Mucosa of stomach (tissue), 1 donor: ENCODE measurements around the gene GRB14.
"Not testable (repeated sequence)": the region's sequence is repeated elsewhere in the genome, so short reads cannot be mapped to it uniquely, and the experiment has no call there.

Experiments used
- H3K27me3 ChIP-seq: one replicate; pipeline ENCODE4 v1.7.0; 2013; ENCODE audit warnings: mild to moderate bottlenecking, low read length; ENCODE audit not compliant: control insufficient read depth, insufficient read depth
- H3K36me3 ChIP-seq: one replicate; pipeline ENCODE4 v1.7.0; 2013; ENCODE audit warnings: low read length; ENCODE audit not compliant: control insufficient read depth, insufficient read depth
- H3K4me1 ChIP-seq: one replicate; pipeline ENCODE4 v1.7.0; 2013; ENCODE audit warnings: mild to moderate bottlenecking, low read length; ENCODE audit not compliant: control insufficient read depth, insufficient read depth
- H3K4me3 ChIP-seq: one replicate; pipeline ENCODE4 v1.7.0; 2013; ENCODE audit warnings: low read length
- H3K9ac ChIP-seq: one replicate; pipeline ENCODE4 v1.7.0; 2013; ENCODE audit warnings: mild to moderate bottlenecking, low read length, moderate library complexity
- H3K9me3 ChIP-seq: one replicate; pipeline ENCODE4 v1.7.0; 2013; ENCODE audit warnings: mild to moderate bottlenecking, low read length, moderate library complexity; ENCODE audit not compliant: control insufficient read depth
- donor health status: Pancreatic carcinoma.

Gene GRB14

GRCh38 chr2:164509137-164509877, 112.0 kb downstream of the GRB14 start:
- Histone ChIP-seq H3K4me1 (no peaks in the 10 kb centered on the region), H3K9me3 (no peaks in the 10 kb centered on the region), H3K27me3 (no peaks in the 10 kb centered on the region), H3K9ac (no peak overlapping the region), H3K4me3 (no peak overlapping the region), H3K36me3 (no peaks in the 10 kb centered on the region)

GRCh38 chr2:164504253-164504652, 117.0 kb downstream of the GRB14 start:
- H3K9me3 ChIP-seq = no peaks in the 10 kb centered on the region
- H3K4me3 ChIP-seq = no peak overlapping the region
- H3K9ac ChIP-seq = no peak overlapping the region
- H3K36me3 ChIP-seq = no peaks in the 10 kb centered on the region
- H3K27me3 ChIP-seq = no peaks in the 10 kb centered on the region
- H3K4me1 ChIP-seq = no peaks in the 10 kb centered on the region

GRCh38 chr2:164498836-164499235, 122.4 kb downstream of the GRB14 start:
- no peak overlapping the region for H3K9ac ChIP-seq
- H3K27me3 ChIP-seq = no peaks in the 10 kb centered on the region
- H3K4me3 ChIP-seq = no peak overlapping the region
- no peaks in the 10 kb centered on the region for H3K36me3 ChIP-seq
- H3K4me1 ChIP-seq = no peaks in the 10 kb centered on the region
- no peaks in the 10 kb centered on the region for H3K9me3 ChIP-seq

- Histone ChIP-seq H3K9me3 (no peaks in the 10 kb centered on the region), H3K9ac (no peak overlapping the region), H3K27me3 (no peaks in the 10 kb centered on the region), H3K4me3 (no peak overlapping the region), H3K4me1 (no peaks in the 10 kb centered on the region), H3K36me3 (no peaks in the 10 kb centered on the region)
Measured at GRCh38 chr2:164496881-164497280, 124.4 kb downstream of the GRB14 start.

- no peaks in the 10 kb centered on the region for H3K4me1 ChIP-seq
- H3K9ac ChIP-seq = no peak overlapping the region
- H3K36me3 ChIP-seq = no peaks in the 10 kb centered on the region
- H3K27me3 ChIP-seq = no peaks in the 10 kb centered on the region
- H3K4me3 ChIP-seq = no peak overlapping the region
- H3K9me3 ChIP-seq = no peaks in the 10 kb centered on the region
Measured at GRCh38 chr2:164496421-164496820, 124.9 kb downstream of the GRB14 start.

- Histone ChIP-seq H3K9ac (no peak overlapping the region), H3K27me3 (no peaks in the 10 kb centered on the region), H3K4me3 (no peak overlapping the region), H3K9me3 (no peaks in the 10 kb centered on the region), H3K4me1 (no peaks in the 10 kb centered on the region), H3K36me3 (no peaks in the 10 kb centered on the region)
Measured at GRCh38 chr2:164495491-164496223, 125.6 kb downstream of the GRB14 start.

- Histone ChIP-seq H3K9ac (no peak overlapping the region), H3K36me3 (no peaks in the 10 kb centered on the region), H3K4me3 (no peak overlapping the region), H3K4me1 (no peaks in the 10 kb centered on the region), H3K9me3 (no peaks in the 10 kb centered on the region), H3K27me3 (no peaks in the 10 kb centered on the region)
Measured at GRCh38 chr2:164485541-164485940, 135.7 kb downstream of the GRB14 start.

- H3K9ac ChIP-seq = no peak overlapping the region
- H3K27me3 ChIP-seq = no peaks in the 10 kb centered on the region
- H3K9me3 ChIP-seq = no peaks in the 10 kb centered on the region
- H3K4me1 ChIP-seq = no peaks in the 10 kb centered on the region
- H3K4me3 ChIP-seq = no peak overlapping the region
- no peaks in the 10 kb centered on the region for H3K36me3 ChIP-seq
Measured at GRCh38 chr2:164479460-164479859, 141.8 kb downstream of the GRB14 start.

GRCh38 chr2:164478205-164478604, 143.1 kb downstream of the GRB14 start:
- no peaks in the 10 kb centered on the region for H3K4me1 ChIP-seq
- no peaks in the 10 kb centered on the region for H3K27me3 ChIP-seq
- no peaks in the 10 kb centered on the region for H3K9me3 ChIP-seq
- no peak overlapping the region for H3K9ac ChIP-seq
- no peaks in the 10 kb centered on the region for H3K36me3 ChIP-seq
- H3K4me3 ChIP-seq = no peak overlapping the region

- no peaks in the 10 kb centered on the region for H3K9me3 ChIP-seq
- H3K36me3 ChIP-seq = no peaks in the 10 kb centered on the region
- no peaks in the 10 kb centered on the region for H3K4me1 ChIP-seq
- no peak overlapping the region for H3K4me3 ChIP-seq
- no peaks in the 10 kb centered on the region for H3K27me3 ChIP-seq
- H3K9ac ChIP-seq = no peak overlapping the region
Measured at GRCh38 chr2:164474873-164475272, 146.4 kb downstream of the GRB14 start.

GRCh38 chr2:164473021-164473420, 148.3 kb downstream of the GRB14 start:
- H3K9me3 ChIP-seq = no peaks in the 10 kb centered on the region
- H3K9ac ChIP-seq = no peak overlapping the region
- no peaks in the 10 kb centered on the region for H3K27me3 ChIP-seq
- H3K4me1 ChIP-seq = no peaks in the 10 kb centered on the region
- no peaks in the 10 kb centered on the region for H3K36me3 ChIP-seq
- H3K4me3 ChIP-seq = no peak overlapping the region

- not testable (repeated sequence) for H3K27me3 ChIP-seq, H3K9me3 ChIP-seq, H3K9ac ChIP-seq, H3K36me3 ChIP-seq, H3K4me3 ChIP-seq, H3K4me1 ChIP-seq
Measured at GRCh38 chr2:164465047-164465446, 156.2 kb downstream of the GRB14 start.
